Stimulated activated CD8-positive, alpha-beta memory T cell treated with anti-CD3 and anti-CD28 coated beads, Interleukin-4, amount 100 ng/mL, for 1 hour (primary cell): ENCODE data around the gene RYK.
"Not testable (repeated sequence)": the region's sequence is repeated elsewhere in the genome, so short reads cannot be mapped to it uniquely, and the experiment has no call there.

ENCODE experiments used
- DNase-seq, 2 donors: peaks; one replicate each; pipeline ENCODE4 v3.0.0-alpha.2; 2020; ENCODE audit warnings: low read depth in 2 of 2, low spot score in 1 of 2

The RYK gene

GRCh38 chr3:134250717-134251220, at the start of gene RYK:
Gene RYK (minus strand): TSS chr3:134250859. CDS start chr3:134250654, 205 bp downstream.
- DNase-seq = peak; percentile 50 to 55

- DNase-seq = no peak
These were observed 49.2 kb upstream of the RYK start for GRCh38 chr3:134299888-134300206.

DNA sequence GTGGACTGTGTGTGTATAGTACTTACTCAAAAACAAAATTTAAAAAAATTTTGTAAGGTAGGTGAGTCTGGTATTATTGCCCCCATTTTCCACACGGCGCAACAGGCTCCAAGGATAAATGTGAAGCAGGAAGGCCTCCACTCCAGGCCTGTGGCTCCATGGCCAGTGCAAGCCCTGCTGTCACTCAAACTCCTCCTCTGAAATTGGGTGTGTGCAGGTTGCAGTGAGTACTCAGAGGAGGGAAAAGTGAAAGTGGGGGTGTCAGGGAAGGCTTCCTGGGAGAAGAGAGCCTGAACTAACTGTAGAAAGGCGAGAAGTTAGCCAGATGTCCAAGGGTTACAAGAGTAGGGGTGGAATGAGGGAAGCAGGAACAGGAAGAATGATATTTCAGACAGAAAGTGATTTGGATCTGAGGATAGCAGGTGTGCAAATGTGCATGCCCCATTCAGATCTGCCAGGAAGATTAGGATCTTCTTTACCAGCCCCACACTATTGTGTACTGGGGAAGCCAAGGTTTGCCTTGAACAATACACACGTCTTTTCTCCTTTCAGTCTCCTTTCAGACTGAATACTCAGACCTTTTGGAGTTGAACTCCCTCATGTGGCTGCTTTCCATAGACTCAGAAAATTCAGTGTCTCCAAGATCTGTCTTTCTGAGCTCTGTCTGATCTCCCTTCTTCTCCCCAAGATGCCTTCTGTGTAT, 48.7 kb upstream of the RYK start:
- DNase-seq = no peak

DNA sequence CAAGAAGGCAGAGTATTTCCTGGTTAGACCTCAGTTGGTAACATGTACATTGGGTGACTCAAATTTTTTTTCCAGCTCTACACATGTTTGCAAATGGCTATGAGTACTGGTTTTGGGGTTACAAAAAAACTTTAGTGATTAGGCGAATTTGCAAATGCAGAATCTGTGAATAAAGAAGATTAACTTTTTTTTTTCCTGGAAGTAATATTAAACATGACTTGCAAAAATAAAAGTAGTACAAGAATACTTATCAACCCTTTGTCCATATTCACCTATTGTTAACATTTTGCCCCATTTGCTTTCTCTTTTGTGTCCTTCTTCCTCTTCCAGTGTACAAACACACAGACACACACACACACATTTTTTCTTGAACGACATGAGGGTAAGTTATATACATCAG, 47.6 kb upstream of the RYK start:
- DNase-seq = no peak

DNA sequence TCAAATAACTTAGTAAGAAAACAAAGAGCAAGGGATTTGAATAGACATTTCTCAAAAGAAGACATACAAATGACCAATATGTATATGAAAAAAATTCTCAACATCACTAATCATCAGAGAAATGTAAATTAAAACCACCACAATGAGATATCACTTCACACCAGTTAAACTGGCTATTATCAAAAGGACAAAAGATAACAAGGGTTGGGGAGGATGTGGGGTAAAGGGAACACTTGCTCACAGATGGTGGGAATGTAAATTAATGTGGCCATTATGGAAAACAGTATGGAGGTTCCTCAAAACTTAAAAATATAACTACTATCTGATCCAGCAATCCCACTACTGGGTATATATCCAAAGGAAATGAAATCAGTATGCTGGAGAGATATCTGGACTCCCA, 46.0 kb upstream of the RYK start:
- no peak for DNase-seq

GRCh38 chr3:134295930-134296329, 45.3 kb upstream of the RYK start:
- DNase-seq = no peak

DNA sequence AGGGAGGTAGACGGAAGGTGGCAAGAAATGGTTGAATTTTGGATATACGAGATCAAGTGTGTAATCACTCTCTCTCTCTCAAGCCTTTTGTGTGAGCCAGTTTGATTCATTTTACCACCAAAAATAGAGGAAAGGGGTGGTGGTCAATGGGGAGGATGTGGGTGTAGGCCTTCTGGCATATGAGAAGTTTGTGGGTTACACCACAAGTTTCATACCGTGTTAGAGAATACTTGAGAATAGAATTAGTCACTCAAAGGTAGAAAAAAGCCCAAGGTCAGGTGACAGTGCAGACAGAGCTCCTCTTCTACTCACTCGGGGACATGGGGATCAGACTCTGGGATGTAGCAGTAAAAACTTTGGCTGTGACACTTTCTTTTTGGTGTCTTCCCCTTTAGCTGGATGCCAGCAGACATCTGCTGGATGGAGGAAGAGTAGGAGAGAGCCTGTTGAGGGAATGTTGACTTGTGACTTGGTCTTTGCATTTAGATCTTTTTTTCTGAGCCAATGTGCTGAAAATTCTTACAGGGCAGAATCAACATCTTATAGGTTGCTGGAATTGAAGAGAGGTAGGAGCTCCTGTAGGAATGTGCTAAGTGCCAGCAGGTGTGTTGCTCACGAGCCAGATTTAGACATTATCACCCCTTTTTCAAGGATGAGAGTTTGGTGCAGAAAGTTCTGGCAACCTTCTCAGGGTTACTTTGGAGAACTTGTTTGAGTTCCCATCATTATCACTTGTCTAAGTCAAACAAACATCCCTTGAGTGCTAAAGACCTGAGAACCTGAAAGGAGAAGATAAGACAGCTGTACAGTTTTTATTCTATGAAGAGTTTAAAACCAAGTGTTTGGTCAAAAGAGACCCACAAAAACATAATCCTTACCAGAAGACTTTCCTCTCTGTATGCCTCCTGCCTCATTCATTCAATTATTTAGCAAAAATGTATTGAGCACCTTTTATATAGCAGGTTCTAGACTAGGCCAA, 43.9 kb upstream of the RYK start:
- peak in 1 of 2 donors; percentile 17 for DNase-seq

GRCh38 chr3:134291319-134292254, 40.9 kb upstream of the RYK start:
- DNase-seq = no peak

DNA sequence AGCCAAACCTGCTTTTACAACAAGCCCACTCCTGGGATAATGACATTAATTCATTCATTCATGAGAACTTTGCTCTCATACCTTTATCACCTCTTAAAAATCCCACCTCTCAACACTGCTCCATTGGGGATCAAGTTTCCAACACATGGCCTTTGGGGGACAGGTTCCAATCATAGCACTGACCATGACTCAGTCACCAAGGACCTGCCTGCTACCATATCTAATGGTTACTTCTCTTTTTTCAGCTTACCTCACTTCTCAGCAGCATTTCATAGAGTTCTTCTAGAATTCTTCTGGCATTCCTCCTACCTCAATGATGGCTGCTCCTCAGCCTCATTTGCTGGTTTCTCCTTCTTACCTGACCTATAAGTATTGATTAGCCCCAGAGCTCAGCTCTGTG, 36.9 kb upstream of the RYK start:
- no peak for DNase-seq

- no peak for DNase-seq
These were observed 33.8 kb upstream of the RYK start for GRCh38 chr3:134284438-134284837.

DNA sequence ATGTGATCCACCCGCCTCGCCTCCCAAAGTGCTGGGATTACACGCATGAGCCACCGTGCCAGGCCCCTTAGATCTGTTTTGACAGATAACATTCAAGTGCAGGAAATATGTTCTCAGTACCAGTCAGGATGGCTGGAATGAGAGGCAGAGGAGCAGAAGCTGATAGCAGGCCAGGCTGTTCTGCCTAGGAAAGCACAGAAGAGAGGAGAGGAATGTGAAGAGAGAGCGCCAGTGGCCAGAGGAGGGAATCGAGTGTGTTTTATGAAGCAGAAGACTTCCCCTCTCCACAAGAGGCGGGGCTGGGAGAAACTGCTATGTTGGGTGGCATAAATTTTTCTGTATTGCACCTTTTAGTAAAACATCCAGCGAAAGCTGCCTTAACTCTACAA, 32.0 kb upstream of the RYK start:
- no peak for DNase-seq

GRCh38 chr3:134281912-134282658, 31.4 kb upstream of the RYK start:
- no peak for DNase-seq

- DNase-seq = no peak
These were observed 28.8 kb upstream of the RYK start for GRCh38 chr3:134279466-134279865.

GRCh38 chr3:134277066-134277660, 26.5 kb upstream of the RYK start:
- DNase-seq = no peak

DNA sequence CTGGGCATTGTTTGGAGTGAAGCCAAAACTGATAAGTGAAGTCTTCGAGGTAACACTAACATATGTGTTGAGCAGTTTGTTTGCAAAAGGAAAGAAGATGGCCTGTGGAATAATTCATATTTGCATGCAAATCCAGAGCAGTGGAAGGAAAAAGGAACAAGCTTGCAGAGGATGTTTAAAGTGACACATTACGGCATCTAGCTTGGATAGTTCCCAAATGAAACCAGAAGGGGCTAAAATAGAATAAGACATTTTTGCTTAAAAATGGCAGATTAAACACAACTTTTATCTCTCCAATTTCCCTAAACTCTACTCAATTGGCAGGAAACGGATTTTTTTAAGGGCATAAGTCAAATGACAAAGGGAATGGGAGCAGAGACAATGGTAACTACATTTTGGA, 25.4 kb upstream of the RYK start:
- DNase-seq = no peak

- not testable (repeated sequence) for DNase-seq
These were observed 24.5 kb upstream of the RYK start for GRCh38 chr3:134275110-134275509.

DNA sequence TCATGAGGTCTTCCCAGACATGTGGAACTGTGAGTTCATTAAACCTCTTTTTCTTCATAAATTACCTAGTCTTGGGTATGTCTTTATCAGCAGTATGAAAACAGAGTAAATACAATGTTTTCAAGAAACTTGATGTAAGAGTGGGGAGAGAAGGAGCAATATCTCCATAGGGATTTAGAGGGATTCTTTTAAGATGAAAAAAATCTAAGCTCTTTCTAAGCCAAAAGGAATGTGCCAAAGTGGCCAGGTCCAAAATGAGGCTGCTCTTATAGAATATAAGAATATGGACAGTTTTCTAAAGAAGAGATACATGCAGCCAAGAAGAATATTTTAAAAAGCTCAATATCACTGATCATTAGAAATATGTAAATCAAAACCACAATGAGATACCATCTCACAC, 23.9 kb upstream of the RYK start:
- no peak for DNase-seq

GRCh38 chr3:134267996-134268395, 17.3 kb upstream of the RYK start:
- no peak for DNase-seq

GRCh38 chr3:134260987-134261386, 10.3 kb upstream of the RYK start:
- no peak for DNase-seq

DNA sequence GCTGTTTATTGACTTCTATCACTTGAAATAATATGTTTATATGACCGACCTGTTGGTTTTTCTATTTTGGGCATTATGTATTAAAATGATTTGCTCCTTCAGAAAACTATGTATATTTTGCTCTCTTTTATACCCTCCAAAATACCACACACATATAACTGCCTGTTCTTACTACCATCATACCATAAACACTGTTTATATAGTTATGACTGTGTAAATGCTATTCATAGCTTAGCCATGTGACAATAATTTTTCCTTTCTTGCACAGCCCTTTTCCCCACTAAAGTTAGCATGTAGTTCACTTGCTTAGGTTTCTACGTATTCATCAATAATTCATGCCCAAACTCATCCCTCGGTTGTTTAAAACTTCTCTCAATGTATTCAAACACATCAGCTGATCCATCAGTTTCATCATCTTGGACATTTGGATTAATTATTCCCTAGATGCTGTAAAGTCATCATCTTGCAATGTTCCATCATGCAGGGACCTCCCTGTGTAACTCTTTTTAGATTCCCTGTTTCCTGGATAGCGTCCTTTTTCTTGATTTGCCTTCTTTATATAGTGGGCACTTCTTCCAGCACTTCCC, 8.2 kb upstream of the RYK start:
- DNase-seq = no peak
